Loucy (cell line): ENCODE data around the gene SDK1.

Experiments
- CTCF ChIP-seq: fragments of 200-600 bp; sonication (generic); conservative IDR thresholded peaks from 2 replicates; pipeline ENCODE4 v1.5.1; 2014; ENCODE audit warnings: mild to moderate bottlenecking, antibody characterized with exemption, low read length
- EZH2phosphoT487 ChIP-seq: fragments of 200-600 bp; IDR thresholded peaks from 2 replicates; pipeline ENCODE4 v1.6.1; 2018; ENCODE audit warnings: antibody characterized with exemption, mild to moderate bottlenecking, moderate library complexity, borderline replicate concordance

GRCh38 chr7:3882782-3883181, 581.7 kb downstream of the SDK1 start:
- TF ChIP-seq CTCF = no peak
- TF ChIP-seq EZH2phosphoT487 = no peak
